RWPE1 (cell line): ENCODE measurements around the gene PLA2G1B.

ENCODE experiments used
- CTCF ChIA-PET: fragments of 350-600 bp; sonication (Branson Sonifier 250); formaldehyde crosslinking; extraction: SDS; loops from one replicate; lab custom pipeline; 2021; lab: Yijun Ruan, JAX
- POLR2A ChIA-PET: fragments of 400-600 bp; formaldehyde crosslinking; extraction: SDS; loops from one replicate; lab custom pipeline; 2020; ENCODE audit warnings: antibody characterized with exemption; ENCODE audit not compliant: low non-redundant PET; lab: Yijun Ruan, JAX
- DNase-seq: peaks from one replicate; pipeline ENCODE4 v3.0.0; 2012; ENCODE audit warnings: low spot score
- H3K27ac ChIP-seq: fragments of 450-650 bp; 2 replicates; pipeline ENCODE4 v1.5.1; 2017
- TF ChIP-seq, protein P1 (sequence below): fragments of 450-650 bp; conservative IDR thresholded peaks from 2 replicates; pipeline ENCODE4 v1.5.1; 2017; ENCODE audit warnings: low read depth, mild to moderate bottlenecking

The PLA2G1B gene

GRCh38 chr12:120278137-120279069 lies 49.2 kb downstream of the PLA2G1B start:
- H3K27ac ChIP-seq, result no peak overlapping the region
- DNase-seq, result no peak
- TF ChIP-seq, protein P1, sequence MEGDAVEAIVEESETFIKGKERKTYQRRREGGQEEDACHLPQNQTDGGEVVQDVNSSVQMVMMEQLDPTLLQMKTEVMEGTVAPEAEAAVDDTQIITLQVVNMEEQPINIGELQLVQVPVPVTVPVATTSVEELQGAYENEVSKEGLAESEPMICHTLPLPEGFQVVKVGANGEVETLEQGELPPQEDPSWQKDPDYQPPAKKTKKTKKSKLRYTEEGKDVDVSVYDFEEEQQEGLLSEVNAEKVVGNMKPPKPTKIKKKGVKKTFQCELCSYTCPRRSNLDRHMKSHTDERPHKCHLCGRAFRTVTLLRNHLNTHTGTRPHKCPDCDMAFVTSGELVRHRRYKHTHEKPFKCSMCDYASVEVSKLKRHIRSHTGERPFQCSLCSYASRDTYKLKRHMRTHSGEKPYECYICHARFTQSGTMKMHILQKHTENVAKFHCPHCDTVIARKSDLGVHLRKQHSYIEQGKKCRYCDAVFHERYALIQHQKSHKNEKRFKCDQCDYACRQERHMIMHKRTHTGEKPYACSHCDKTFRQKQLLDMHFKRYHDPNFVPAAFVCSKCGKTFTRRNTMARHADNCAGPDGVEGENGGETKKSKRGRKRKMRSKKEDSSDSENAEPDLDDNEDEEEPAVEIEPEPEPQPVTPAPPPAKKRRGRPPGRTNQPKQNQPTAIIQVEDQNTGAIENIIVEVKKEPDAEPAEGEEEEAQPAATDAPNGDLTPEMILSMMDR, result no peak
- CTCF ChIA-PET, result no interaction called here
- POLR2A ChIA-PET, result no interaction called here

DNA sequence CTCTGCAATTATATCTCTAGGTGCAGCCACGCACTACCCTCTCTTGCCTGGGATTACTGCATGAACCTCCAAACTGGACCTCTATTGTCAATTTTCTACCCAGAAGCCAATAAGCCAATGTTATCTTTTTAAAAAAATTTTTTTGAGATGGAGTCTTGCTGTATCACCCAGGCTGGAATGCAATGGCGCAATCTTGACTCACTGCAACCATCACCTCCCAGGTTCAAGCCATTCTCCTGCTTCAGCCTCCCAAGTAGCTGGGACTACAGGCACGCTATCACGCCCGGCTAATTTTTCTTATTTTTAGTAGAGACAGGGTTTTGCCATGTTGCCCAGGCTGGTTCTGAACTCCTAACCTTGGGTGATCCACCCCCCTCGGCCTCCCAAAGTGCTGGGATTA lies 50.8 kb downstream of the PLA2G1B start:
- DNase-seq, result no peak
- POLR2A ChIA-PET, result no interaction called here
- CTCF ChIA-PET, result no interaction called here
- TF ChIP-seq, protein P1, result no peak
- H3K27ac ChIP-seq, result no peak overlapping the region
